ENCODE data around the gene RPL36.
"Not testable (repeated sequence)": the region's sequence is repeated elsewhere in the genome, so short reads cannot be mapped to it uniquely, and the experiment has no call there.

Gene RPL36

DNA sequence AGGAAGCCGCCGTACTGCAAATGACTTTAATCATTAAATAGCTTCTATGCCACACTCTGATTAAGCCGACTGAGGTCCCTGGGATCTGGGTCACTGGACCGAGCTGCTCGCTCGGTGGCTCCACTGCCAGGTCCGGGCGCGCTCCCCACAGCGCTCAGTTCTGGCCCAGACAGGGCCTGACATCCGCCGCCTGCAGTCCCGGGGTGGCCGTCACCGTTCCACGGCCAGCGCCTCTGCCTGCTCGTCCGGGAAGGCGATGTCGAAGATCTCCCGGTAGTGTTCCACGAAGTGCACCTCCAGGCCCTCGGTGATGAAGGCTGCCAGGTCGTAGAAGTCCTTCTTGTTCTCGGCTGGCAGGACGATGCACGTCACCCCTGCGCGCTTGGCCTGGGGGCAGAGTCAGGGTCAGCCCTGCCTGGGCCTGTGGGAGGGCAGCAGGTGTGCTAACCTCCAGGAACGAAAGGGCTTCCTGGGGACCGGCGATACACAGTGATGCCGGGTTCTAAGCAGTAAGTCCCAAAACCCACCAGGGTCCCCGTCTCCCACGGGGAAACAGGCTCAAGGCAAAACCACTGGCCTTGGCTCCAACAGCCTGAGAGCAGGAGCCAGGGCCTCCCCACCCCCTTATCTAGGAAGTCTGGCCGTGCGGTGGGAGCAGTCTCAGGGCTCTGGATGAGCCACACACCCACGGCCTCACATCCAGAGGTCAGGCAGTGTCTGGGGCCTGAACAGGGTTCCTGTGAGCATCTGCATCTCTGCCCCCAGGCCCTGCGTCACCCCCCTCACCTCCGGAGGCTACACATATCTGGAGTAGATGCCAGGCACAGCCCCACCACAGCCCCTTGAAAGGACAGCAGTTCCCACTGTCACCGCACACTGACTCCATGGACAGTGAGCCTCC lies 2.0 kb downstream of the RPL36 start:
- DNase-seq: peak; percentile 78

DNA sequence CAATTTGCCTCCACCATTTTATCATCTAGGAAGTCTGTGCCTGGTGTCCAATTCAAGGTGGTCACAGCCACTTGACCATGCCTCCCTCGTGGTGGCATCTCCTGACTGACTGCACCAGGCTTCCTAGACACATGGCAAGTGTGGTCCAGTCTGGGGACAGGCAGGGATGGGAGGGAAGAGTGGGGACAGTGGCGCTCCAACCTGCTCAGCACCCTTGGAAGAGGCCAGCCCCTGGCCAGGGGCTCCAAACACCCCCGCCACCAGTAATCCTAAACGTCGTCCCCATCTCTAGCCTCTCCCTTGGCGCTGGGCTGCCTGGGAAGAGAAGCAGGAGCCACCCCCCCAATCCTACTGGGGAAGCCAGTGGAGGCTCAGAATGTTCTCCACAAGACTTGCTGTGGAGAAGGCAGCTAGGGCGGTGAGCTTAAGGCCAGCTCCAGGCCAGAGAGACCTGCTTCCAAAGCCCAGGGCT lies 2.7 kb downstream of the RPL36 start:
- DNase-seq: no peak

DNA sequence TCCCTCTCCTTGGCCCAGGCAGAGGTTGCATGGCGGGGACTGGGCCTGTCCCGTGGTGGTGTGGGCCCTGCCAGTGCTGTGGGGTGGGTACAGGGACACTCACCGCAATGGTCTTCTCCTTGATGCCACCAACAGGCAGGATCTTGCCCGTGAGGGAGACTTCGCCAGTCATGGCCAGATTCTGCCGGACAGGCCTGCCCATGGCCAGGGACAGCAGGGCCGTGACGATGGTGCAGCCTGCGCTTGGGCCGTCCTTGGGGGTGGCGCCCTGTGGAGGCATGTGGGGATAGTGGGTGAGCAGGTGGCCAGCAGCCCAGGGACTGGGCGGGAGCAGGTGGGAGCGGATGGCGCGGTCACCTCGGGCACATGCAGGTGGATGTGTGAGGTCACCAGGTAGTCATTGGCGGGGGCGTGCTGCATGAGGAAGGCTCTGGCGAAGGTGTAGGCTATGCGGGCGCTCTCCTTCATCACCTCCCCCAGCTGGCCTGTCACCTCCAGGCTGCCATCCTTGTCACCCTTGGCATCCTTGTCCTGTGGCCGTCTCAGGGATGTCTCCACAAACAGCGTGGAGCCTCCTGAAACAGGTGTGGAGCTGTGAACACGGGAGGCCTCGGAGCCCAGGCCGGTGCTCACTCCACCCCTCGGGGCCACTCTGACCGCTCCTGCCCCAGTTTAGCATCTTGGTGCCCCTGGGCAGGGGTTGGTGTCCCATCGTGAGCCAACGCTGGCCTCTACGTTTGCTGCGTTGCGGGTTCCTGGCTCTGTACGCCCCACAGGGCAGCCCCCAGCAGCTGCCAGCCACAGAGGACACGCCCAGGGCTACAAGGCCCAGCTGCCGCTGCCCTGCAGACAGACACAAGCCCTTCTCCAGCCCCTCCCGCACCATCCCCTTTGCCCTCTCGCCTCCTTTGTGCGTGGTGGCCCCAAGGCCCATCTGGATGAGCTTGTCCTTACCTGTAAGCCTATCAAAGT lies 3.4 kb downstream of the RPL36 start:
- DNase-seq: peak; percentile 77

DNA sequence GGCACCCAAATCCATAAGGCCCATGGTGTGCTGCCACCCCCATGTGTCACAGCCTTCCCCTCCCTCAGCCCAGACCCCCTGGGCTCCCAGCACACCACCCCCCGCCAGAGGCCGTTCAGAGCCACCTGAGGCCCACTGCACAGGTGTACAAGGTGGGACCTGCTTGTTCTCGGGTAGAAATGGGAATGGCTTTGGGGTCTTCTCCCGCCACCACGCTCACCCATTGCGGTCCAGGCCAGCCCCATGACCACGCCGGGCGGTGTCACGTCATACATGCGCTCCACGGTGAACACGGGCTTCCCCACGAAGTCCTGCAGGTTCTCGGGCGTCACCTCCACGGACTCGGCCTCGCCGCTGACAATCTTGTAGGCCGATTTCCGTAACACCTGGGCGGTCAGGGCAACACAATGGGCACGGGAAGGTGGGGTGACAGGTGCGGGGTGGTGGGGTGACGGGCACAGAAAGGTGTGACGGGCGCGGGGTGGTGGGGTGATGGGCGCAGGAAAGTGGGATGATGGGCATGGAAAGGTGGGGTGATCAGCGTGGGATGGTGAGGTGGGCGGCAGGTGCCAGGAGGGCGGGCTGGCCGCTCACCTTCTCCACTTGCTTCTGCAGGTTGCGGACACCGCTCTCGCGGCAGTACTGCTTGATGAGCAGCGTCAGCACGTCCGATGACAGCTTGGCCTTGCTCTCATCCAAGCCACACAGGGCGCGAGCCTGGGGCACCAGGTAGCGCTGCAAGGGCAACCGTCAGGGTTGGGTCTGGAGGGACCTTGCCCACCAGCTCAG lies 4.3 kb downstream of the RPL36 start:
- no peak for DNase-seq

DNA sequence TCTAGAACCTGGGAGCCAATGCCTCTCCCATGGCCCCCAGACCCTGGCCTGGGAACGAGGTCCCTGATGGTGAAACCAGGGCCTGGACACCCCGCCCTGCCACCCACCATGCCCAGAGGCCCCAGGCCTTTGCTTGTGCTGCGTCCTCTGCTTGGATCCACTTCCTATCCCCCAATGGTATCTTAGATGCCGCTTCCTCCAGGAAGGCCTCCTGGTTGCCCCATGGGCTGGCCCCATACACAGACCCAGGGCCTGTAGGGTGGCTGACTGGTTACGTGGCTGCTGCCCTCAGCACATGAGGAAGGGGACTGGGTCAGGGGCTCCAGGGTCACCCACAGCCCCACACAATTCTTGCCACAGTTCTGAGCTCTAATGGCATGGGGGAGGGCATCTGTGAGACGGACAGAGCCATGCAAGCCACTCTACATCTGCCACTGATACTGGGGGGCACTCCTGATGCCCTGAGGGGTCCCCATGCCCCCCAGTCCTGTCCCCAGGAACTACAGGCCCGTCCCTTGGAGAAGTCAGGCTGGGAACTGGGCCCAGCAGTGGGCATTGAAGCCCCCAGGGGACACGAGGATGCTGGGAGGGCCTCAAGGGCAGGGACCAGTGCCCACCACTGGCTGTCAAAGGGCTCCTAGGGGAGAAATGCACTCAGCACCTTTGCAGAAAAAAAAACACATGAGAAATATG lies 5.0 kb downstream of the RPL36 start:
- no peak for DNase-seq

DNA sequence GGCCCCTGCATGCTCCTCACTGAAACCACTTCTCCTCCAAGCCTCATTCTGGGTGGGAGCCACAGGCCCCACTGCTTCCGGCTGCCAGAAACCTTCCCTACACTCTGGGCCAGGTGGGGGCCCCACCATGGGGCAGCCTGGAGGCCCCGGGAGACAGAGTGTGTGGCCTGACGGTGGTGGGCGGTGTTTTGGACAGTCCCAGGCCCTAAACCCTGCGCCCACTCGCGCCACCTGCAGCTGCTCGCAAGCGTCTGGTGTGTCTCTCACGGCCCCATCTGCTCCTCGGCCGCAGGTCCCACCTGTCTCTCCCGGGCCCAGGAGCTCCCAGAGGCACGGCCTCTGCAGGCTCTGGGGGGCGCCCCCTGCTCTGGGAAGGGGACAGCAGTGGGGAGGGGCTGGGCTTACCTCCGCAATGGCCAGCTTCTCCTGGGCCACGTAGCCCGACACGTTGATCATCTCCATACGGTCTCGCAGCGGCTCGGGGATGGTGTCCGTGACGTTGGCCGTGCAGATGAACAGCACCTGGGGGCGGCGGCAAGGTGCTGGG lies 5.6 kb downstream of the RPL36 start:
- DNase-seq: no peak

DNA sequence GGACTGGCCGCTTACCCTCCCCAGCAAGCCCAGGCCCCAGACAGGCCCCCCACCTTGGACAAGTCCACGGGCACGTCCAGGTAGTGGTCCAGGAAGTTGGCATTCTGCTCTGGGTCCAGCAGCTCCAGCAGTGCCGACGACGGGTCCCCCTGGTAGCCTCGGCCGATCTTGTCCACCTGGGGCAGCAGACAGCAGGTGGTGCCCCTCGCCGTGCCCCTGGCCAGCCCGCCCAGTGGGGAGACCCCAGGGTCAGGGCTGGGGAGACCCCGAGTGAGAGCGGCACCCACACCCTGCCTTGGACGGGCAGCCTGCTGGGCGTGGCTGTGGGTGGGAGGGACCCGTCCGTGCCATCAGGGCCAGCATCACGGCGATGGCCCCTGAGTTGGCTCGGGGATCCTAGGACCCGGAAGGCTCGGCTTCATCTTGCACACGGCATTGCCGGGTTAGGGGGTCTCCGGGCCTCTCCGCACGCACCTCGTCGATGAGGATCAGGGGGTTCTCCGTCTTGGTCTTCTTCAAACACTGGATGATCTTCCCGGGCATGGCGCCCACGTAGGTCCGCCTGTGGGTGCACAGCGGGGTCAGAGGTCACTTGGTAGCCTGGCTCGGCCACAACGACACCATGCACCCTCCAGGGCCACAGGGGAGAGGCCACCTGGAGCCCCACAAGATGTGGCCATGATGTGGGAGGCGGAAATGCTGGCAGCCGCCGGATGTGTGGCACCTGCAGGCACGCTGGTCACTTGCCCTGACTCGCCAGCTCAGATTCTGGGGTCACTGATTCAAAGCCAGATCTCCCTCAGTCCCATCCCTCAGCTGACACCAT lies 6.3 kb downstream of the RPL36 start:
- DNase-seq: no peak

DNA sequence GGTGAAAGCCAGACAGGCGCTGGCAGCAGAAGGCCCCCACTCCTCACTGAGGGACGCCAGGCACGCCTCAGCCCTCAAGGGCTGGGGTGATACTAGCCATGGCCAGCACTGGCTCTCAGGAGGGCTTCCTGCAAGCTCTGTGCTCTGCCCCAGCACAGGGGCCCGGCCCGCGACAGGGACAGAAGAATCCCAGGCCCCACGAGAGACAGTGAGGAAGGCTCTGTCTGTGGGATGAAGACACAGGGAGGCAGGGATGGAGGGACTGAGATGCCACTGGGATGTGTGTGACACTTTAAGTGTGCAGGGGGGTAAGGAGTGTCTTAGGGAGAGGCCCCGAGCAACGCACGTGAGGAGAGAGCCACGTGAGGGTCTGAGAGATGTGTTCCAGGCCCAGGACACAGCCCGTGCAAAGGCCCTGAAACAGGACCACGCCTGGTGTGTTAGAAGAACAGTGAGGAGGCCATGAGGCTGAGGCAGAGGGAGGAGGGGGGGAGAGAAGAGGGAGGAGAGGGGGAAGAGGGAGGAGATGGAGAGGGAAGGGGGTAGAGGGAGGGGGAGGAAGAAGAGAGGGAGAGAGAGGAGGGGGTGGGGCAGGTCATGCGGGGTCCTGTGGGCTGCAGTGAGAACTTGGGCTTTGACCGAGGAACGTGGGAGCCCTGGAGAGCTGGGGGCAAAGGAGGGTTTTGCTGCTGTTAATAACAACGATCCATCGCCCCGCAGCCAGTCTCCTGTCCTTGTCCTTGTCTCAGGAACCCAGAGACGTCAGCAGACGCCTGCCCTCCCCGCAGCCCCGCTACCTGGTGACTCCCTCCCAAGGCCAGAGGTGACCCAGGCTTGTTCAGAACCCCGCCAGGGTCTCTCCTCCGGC lies 7.2 kb downstream of the RPL36 start:
- no peak for DNase-seq

DNA sequence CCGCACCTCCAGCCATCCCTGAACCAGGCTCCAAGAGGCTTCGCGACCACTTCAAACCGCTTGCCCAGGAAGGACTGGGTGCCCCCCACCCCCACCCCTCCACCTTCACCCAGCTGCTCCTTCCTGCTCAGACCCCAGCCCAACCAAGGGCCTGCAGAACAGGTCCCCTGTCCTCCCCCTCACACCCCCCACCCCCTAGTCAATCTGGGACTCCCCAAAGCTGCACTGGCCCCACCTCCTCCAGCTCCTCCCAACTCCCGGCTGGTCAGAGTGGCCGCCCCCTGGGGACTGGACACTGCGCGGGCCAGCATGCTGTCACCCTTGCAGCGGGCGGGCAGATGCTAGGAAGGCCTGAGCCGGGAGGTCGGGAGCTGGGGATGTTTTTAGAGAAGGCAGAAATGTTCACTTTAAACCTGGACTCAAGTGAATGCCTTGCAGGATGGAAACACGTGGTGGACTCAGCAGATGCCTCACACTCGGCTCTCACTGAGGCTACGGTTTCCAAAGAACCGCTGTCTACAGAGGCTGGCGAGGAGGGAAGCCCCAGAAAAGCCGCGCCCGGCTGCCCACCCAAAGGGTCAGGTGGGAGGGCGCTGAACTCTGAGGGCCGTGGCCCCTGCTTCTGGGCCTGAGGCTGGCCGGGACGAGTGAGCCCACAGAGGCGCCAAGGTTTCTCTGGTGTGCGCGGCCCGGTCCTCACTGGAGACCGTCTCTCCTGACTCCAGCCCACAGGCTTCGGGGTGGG lies 8.0 kb downstream of the RPL36 start:
- no peak for DNase-seq

DNA sequence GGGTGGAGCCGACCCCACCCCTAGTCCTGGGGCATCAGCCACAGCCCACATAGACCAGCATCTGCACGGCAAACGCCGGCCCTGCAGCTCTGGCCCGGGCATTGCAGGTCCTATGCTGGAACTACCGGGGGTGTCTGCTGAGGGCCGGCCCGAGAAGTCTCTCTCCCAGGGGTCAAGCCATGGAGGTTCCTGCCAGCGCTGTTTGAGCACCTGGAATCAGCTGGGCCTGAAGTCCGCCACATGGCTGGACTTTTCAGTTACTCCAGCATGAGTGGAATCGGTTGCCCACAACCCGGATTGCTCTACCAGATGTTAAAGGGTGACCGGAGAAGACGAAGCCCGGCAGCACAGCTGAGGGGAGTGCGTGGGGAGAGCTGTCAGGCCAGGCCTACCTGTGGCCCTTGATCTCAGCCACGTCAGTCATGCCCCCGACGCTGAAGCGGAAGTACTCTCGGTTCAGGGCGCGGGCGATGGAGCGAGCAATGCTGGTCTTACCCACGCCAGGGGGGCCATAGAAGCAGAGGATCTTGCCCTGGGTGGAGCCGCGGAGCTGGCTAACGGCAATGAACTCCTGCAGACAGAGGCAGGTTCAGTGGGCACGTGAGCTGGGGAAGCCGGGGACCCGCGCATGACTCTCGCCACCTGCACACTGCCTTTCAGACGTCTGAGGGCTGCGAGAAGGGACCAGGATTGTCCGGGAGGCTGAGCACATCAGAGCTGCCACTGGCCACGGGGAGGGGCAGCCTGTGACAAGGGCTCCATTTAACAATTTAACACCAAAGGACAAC lies 8.7 kb downstream of the RPL36 start:
- no peak for DNase-seq

DNA sequence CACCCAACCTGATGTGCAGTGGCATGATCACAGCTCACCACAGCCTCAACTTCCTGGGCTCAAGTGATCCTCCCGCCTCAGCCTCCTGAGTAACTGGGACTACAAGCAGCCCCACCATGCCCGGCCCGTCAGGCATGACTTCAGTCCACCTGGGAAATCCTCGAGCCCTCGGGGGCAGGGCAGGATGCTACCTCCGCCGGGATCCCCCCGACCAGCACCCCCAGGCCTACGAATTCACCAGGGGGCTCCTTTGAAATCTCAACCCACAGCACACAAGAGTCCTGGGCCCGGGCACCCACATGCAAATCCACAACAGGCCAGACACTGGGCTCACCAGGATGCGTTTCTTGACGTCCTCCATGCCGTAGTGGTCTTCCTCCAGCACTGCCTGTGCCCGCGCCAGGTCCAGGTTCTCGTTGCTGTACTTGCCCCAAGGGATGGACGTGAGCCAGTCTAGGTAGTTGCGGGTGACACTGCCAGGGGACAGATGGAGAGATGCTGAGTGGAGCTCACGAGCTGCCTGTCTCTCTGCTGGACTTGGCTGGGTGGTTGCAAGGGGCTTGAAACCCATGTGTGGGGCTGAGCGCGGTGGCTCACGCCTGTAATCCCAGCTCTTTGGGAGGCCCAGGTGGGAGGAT lies 10.5 kb downstream of the RPL36 start:
- no peak for DNase-seq

DNA sequence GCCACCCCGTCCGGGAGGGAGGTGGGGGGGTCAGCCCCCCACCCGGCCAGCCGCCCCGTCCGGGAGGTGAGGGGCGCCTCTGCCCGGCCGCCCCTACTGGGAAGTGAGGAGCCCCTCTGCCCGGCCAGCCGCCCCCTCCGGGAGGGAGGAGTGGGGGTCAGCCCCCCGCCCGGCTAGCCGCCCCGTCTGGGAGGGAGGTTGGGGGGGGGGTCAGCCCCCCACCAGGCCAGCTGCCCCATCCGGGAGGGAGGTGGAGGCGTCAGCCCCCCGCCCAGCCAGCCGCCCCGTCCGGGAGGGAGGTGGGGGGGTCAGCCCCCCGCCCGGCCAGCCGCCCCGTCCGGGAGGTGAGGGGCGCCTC lies 11.9 kb downstream of the RPL36 start:
- not testable (repeated sequence) for DNase-seq

DNA sequence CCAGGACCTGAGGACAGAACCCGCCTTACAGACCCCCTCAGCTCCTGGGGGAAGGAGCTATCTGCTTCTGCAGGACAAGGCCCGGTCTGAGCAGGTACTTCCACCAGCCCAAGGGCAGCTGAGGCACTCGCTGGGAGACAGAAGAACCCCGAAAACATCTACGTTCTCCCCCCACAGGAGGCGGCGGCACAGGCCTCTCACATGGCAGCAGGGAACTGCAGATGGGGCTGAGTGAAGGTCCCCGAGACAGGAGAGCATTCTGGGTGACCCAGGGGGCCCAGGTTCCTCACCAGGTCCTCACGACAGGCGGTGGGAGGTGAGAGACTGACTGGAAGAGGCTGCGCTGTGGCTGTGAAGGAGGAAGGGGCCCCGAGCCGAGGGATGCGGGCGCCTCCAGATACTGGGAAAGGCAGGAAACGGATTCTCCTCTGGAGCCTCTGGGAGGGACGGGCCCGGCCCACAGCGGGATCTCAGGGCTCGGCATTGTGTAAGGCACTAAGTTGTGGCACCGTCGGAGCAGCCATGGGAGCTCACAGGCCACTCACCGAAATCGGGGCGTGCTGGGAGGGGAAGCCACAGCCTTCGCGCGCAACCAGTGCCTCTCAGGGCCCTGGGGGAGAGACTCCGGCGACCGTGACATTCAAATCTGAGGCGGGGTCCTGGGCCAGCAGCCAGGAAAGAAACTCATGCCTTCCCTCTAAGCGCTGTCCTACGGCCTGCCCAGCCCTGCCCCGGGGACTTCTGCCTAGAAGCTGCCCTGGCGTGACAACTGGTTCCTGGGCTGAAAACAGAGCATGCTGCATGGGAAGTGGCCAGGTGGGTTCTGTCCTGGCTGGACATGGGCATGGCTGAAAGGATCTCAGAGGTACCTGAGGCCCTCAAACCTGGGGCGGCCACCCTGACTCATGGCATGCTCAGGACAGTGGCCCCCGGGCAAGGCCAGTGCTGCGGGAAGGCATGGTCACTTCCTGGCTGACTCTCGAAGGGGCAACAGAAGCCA lies 14.0 kb downstream of the RPL36 start:
- DNase-seq: no peak

DNA sequence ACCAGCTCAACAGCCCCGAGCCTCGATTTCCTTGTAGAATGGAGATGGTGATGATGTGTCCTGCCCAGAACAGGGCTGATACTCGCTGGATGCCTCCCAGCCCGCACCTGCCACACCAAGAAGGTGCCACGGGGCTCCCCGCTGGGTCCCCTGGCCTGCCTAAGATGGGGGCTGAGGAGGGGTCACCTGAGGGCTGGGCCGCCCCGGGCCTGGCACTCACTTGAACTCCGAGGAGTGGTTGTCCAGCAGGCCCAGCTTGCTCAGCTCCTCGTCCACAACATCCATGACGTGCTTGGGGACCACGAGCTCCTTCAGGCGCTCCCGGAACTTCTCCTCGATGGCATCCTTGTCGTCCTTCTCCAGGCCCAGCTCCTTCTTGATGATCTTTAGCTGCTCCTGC lies 15.5 kb downstream of the RPL36 start:
- no peak for DNase-seq

DNA sequence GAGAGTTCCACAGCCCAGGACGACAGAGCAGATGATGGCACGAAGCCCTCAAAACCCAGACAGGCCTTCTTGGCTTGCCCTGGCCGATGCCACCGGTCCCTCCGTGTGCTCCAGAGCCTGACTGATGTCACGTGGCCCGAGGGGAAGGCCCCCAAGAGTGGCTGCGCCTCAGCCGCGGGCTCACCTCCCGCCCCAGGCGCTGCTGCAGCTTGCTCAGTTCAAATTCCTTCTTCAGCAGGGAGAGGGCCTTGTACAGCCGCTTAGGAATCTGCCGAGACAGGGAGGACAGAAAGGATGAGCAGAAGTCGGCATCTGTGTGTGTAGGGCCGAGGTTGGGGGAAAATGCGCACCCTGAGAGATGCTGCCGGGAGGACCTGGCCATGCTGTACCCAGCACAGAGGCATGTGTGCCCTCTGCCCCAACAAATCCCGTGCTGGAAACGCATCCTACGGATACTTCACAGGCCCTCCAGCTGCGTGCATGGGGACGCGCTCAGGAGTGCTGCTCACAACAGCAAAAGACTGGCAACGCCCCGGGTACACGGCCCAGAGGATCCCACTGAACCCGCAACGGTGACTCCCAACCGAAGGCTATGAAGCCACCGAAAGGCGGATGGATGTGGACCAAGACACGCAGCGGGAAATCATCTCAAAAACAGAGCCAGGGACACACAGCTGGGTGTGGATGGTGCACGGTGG lies 16.9 kb downstream of the RPL36 start:
- no peak for DNase-seq
